Nucleus accumbens (tissue), 56 donors: ENCODE data around the gene B3GNT4.
"Not testable (repeated sequence)": the region's sequence is repeated elsewhere in the genome, so short reads cannot be mapped to it uniquely, and the experiment has no call there.

ENCODE experiments used
- DNase-seq, 56 donors: peaks; one replicate each; lab custom pipeline; 2025; lab: John Stamatoyannopoulos, UW

B3GNT4 gene

DNA sequence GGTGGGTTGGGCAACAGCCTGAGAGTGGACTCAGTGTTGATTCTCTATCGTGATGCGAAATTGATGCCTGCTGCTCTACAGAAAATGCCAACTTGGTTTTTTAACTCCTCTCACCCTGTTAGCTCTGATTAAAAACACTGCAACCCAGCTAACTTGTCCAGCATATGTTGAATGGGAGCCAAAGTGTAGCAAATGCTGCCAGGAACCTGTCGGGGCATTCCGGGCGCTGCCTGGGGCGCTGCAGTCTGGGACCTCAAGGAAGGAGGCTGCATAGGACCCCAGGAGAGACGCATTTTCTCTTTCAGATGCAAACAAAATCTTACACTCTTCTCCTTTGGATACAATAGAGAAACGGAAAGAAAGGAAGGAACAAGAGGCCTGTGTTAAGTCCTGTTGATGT, 3.9 kb downstream of the B3GNT4 start:
- no peak for DNase-seq

DNA sequence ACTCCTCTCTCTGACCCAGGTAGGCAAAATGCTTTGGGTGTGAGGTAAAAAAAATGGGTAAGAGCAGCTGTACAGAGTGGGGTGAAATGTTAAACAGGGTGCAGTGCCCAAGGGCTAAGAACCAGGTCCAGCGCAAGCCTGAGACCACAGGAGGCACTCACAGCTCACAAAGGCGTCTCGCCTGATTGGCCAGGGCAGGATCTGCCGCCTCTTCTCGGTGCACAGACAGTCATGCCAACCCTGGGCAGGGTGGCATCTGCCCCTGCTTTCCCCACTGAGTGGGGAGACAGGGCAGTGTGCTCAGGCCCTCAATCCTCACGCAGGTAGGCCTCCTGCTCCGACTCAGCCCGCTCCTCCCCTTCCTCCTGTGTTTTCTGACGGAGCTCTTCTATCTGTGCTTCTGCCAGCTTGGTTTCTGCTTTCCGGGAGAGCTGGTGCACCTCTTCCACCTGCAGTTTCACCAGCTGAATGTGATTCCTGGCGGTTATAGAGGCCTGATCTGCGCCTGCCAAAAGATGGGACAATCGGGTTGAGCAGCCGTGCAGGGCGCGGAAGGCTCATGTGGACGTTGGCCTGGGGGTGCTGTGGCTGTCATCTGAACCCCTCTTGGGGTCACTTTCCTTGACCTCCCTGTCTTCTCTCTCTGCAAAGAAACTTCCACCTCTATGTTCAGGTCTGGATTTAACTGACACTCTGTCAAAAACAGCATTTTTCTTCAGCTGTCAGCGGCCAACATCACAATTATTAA, 4.7 kb downstream of the B3GNT4 start:
- no peak for DNase-seq

DNA sequence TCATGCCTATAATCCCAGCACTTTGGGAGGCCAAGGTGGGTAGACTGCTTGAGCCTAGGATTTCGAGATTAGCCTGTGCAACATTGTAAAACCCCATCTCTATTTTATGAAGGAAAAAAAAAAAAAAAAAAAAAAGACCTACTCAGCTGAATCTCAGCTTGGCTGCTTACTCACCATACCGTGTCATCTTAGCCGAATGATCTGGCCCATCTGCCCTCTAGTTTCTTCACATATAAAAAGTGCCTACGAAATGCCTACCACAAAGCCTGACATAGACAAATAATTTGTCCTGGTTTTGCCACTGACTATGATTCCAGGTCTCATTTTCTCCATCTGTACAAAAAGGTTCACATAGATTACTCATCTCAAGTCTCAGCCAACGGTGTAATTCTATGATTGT, 12.3 kb downstream of the B3GNT4 start:
- no peak for DNase-seq

DNA sequence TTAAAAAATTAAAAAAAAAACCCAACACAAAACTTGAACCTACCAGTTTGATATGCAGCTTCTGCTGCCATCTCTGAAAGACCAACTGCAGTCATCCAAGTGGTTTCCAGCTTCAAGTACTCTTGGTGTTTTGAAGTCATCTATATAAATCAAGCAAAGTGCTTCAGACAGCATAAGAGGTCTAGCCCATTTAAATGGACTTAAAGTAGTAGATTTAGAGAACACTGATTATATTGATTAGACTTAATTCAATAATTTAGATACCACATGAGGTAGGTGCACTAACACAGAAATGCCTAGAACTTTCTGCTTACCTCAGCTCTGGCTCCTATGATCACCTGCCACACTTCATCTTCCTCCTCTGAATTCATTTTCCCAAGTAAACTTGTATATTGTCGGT, 12.9 kb downstream of the B3GNT4 start:
- DNase-seq, result no peak

DNA sequence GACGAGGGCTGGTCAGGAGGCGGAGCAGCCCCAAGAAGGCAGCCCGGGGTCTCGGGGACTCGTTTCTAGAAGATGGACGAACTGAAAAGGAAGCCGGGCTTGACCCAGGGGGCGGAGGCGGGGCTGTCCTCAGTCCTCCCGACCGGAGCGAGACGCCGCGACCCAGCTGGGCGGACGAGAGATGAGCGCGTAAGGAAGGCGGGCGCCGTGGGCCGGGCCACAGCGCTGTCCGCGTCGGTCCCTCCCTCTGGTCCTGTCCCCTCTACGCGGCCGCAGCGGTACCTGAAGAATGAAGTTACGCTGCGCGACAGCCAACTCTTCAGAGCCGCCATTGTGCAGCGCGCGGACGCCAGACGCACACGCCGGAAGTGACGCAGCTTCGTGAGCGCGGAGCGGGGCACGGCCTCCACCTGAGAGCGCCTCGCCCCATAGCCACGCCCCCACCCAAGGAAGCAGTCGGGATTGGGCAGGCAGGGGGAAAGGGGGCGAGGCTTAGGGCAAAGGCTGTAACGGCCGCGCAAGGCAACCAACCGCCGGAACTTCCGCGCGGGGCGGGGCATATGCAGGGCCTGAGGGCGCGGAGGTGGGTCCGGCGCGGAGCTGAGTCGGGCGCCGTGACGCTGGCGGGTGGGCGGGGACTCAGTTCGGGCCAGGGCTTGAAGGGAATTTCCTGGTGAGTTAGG, 22.3 kb downstream of the B3GNT4 start, which contains the start of gene DIABLO:
Gene DIABLO (minus strand): TSS at position 370 of the 683 bp plus-strand sequence. CDS start 38 bp downstream, at position 332.
- peak; percentile 85 to 100 (median 100) for DNase-seq

DNA sequence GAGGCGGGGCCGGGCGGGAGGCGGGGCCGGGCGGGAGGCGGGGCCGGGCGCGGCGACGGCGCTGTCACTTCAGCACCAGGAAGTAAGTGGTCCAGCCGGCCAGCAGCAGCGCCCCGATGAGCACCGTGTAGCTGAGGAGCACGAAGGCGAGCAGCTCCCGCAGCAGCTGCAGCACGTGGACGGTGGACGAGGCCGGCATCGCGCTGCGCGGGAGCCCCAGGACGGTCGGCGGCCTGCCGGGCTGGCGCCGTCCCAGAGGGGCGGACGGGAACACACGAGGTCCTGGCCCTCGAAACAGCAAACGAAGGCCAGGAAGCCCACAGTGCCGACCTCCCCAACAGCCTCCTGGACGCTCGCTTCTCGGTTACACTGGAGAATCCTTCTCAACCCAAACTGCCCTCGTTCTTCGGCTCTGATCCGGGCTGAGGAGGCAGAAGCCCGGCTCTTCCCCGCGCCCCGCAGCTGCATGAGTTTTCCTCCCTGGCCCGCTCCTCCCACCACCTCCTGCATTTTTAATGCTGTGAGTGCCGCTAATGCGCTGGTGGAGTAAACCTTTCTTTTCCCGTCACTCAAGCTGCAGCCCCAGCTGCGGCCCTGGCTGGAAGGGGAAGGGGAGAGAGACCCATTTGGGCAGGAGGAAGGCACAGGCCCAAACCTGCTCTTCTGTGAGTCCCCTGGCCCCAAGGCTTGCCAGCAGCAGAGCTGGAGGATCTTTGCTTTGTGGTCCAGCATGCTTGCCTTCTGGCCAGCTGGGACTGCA, 23.0 kb downstream of the B3GNT4 start:
- DNase-seq, result peak in 2 of 56 donors; percentile 36 to 60

DNA sequence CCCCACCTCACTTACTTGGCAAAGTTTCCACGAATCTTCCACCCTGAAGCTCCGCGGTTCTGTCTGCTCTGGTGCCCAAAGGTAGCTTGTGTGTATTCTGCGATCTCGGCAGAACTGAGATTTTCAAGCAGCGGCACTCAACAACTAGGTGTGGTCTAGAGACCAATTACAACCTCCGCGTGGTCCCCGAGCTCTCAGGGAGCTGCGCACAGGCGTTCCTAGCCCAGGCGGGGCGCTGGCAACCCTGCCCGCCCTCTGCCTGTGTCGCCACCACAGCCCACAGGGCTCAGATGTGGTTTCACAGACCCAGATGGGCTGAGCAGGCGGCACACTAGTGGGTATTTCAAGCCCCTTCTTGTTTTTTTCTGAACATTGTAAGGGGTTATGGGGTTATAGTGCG, 23.8 kb downstream of the B3GNT4 start:
- DNase-seq, result no peak

DNA sequence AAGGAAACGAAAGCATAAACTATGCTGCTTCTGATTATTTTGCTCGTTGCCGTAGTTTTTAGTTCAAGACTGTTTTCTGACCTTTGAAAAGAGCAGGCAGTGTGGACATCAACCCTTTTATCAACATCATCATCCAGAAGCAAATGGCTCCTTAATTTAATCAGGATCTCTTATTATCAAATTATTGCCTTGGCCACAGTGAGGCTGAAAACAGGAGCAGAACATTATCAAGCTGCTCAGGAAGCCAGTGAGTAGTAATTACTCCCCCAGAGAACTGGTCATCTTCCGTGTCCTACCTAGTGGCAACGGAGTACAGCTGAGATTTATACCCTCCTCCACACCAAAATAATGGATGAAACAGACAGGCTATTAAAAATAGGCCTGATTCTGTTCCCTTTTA, 24.6 kb downstream of the B3GNT4 start:
- no peak for DNase-seq

DNA sequence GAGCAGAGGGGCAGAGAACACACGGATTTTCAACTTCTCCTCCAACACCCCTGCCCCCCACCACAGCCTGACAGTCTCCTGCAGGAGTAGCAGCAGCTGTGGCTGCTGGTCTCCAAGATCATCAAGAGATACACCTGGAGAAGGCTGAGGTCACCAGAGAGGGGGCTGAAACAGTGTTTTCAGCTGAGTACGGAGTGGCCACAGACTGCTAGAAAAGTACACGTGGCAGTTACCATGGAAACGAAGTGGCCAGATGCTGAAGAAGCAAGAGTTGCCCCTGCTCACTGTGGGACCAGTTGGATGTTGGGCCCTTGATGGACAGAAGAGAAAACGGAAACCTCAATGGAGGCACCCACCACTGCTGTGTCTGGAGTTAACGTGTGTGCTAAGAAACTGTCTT, 27.3 kb downstream of the B3GNT4 start:
- no peak for DNase-seq

DNA sequence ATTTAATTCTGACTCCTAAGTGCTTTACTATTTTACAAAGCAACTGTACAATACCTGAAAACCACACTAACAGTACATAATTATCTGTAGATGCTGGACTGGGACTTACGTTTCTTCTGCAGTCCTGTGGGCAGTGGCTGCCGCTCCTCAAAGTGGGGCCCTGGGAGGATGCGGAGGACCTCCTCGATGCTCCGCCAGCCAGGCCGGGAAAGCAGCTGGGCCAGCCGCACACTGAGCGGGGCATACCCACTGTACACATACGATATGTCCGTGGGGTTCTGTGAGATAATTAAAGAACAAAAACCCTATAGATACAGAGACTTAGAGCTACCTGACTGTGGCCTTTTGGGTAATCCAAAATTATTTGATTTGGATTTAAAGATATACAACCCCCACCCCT, 29.2 kb downstream of the B3GNT4 start:
- DNase-seq, result no peak

DNA sequence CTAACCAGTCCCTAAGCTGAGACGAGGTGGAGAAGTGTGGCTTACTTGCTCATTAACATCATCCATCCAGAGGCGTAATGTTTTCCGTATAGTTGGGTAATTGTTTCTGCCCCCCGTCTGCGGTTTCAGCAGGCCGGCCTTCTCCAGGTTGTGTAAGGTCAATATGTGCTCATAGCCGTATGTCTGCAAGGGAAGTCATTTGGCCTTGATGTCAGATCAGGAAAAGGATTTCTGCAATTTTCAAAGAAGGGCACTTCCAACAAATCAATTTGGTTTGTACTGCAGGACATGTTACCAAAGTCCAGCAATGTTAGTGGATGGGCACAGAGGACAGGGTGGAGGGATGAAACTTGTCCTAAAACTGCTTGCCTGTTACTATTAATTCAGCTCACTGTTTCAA, 32.2 kb downstream of the B3GNT4 start:
- no peak for DNase-seq

DNA sequence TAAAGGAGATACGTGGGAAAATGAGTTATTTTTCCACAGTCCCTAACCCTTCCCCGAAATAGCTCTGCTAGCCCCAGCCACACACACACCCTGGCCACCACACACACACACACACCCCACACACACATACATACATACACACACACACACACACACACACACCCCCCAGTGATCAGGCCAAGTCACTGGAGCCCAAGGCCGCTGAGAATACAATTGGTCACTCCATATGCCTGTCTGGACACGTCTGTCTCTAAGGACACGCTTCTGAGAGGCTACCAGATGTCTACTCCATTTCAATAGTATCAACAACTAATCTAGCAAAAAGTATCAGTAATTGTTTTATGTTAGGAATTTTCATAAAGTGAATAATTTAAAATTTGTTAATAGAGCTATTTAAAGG, 35.4 kb downstream of the B3GNT4 start:
- DNase-seq, result no peak

DNA sequence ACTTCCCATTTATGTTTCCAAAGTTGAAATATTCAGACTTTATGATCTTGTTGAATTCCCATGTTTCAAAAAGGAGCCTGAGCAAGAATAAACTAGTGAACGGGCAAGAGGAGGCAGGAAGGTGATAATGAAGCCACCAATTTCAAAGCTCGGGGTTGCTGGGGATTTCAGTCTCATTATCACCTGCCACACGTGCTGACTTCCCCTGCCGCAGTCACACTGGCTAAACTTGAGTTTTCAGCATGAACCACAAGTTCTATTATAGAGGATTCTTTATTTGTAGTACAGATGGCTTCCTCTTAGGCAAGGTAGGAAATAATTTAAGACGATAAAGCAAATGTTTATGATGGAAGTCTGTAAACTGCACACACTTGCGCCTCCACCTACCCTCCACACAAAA, 40.5 kb downstream of the B3GNT4 start:
- no peak for DNase-seq

DNA sequence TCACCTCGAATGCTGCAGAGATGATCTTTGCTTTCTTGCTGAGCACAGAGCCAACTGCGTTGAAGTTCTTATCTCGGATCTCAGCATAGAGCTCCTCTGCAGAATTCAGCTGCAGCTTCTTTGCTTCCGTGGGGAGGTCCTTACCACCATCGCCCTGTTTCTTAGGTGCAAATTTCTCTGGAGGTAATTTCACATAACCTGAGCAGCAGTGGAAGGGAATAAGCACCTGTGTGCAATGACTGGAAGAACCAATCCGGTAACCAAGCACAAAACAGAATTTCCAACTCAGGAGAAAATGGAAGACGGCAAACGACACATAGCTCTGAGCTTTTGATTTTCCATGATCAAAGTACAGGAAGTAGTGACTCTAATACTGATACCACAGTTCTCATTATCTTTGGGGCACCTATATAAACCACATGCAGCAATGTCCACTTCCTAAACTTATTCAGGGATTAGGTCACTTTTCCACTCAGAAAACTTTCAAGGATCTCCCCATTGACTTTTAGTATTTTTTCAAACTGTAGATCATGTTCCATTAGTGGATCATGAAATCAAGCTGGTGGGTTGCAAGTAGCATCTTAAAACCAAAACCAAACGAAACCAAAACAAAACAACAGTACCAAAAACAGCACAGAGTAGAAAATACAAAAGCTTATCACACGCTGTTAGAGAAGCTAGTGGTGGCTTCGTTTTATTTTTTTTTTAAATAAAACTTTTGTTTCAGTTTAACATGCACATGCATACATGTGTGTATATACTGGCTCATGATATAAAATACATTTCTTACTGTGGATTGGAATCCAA, 41.3 kb downstream of the B3GNT4 start:
- DNase-seq, result no peak

DNA sequence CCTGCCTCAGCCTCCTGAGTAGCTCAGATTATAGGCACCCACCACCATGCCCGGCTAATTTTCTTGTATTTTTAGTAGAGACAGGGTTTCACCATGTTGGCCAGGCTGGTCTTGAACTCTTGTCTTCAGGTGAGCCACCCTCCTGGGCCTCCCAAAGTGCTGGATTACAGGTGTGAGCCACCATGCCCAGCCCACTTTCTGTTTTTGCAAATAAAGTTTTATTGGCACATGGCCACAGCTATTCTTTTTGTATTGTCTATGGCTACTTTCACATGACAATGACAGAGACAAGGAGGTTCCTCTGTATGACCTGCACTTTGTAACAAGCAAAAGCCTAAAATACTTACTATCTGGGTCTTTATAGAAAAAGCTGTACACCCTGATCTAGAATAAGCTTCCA, 42.0 kb downstream of the B3GNT4 start:
- no peak for DNase-seq

DNA sequence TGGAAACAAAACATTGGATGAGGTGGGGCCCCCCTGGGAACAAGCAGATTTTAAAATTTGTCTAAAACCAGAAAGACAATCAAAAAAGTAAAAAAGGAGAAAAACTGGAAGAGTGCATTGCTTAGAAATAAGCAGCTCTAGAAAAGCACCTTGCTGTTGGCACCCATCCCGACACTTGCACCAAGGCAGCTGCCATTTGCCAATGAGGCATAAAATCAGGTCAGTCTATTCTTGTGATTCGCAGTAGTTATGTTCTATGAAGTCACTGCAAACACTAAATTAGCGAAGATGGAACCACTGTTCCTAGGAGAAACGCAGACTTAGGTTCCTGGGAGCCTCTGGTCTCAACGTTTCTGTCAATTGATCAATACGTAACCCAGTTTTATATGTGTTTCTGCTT, 46.5 kb downstream of the B3GNT4 start:
- no peak for DNase-seq

DNA sequence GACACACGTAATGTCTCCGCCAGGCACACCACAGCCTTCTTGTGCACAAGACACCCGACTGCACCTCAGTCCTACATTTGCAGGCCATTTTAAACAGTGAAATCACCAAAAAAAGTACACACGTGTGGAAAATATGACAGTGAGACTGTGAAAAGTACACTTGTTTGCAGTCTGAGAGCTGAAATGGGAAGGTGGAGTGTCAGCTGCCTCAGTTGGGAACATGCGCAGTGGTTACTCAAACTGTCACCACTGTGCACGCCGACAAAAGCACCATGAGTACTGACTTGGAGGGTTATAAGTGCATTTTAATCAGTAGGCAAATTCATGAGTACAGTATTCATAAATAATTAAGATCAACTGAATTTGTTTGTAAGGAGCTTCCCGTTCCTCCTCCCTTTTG, 47.0 kb downstream of the B3GNT4 start:
- DNase-seq, result no peak

DNA sequence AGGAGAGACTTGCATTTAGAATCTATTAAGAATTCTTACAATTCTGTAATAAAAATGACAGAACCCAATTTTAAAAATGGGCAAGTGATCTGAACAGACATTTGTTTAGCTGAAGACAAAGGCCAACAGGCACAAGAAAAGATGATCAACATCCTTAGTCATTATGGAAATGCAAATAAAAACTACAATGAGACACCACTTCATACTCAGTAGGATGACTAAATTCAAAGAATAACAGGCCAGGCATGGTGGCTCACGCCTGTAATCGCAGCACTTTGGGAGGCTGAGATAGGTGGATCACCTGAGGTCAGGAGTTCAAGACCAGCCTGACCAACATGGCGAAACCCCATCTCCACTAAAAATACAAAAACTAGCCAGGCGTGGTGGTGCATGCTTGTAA, 55.0 kb downstream of the B3GNT4 start:
- not testable (repeated sequence) for DNase-seq
